Cardiac fibroblast (primary cell): Measurements from ENCODE around the gene PCSK7.

Experiments
- DNase-seq, 2 donors: peaks; one replicate each; pipeline versions ENCODE4 v3.0.0 to v3.0.0-alpha.2; 2010; ENCODE audit warnings: low read depth in 2 of 2
- H3K4me3 ChIP-seq, 2 donors: replicated peaks in 1 of 2; 1 replicate in 1 of 2; 2 replicates in 1 of 2; pipeline ENCODE4 v1.5.1; 2011; ENCODE audit warnings: low read depth in 2 of 2, low read length in 2 of 2, mild to moderate bottlenecking in 2 of 2, moderate library complexity in 1 of 2
- TF ChIP-seq, protein P1 (sequence below): IDR thresholded peaks from one replicate; pipeline ENCODE4 v1.5.1; 2011; ENCODE audit warnings: low read depth, mild to moderate bottlenecking, low read length, inconsistent platforms

The PCSK7 gene

DNA sequence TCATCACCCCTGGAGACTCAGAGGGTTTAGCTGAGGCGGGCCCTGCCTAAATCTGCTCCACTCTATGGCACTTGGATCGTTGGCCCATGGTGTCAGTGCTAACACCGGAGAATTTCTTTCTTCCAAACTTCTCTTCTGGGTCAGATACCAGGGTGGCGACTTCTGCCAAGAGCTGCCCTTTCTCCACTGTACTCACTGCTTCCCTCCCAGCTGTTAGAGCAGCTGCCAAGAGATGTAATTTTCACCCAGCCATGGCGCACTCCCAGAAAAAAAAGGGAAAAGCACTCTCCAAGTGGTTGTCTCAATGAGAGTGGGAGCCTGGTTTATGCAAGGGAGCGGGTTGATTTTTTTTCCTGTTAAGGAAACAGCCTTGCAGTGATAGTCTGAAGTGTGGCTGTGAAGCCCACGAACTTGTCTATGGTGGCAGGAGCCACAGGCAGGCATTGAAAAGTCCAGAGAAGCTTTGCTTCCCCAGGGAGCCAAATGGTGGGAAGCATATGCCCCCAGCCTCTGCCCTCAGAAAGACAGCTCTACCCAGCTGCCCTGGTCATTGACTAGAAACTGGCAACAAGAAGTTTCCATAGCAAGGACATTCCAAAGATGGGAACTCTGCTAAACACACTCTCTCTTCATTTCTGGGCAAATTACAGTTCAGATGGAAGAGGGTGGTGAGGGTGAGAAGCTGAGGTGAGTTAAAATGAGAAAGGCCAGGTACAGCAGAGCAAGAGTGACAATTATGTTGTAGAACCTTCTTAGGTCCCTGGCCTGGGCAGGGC, 10.7 kb downstream of the PCSK7 start:
- TF ChIP-seq, protein P1, sequence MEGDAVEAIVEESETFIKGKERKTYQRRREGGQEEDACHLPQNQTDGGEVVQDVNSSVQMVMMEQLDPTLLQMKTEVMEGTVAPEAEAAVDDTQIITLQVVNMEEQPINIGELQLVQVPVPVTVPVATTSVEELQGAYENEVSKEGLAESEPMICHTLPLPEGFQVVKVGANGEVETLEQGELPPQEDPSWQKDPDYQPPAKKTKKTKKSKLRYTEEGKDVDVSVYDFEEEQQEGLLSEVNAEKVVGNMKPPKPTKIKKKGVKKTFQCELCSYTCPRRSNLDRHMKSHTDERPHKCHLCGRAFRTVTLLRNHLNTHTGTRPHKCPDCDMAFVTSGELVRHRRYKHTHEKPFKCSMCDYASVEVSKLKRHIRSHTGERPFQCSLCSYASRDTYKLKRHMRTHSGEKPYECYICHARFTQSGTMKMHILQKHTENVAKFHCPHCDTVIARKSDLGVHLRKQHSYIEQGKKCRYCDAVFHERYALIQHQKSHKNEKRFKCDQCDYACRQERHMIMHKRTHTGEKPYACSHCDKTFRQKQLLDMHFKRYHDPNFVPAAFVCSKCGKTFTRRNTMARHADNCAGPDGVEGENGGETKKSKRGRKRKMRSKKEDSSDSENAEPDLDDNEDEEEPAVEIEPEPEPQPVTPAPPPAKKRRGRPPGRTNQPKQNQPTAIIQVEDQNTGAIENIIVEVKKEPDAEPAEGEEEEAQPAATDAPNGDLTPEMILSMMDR: no peak
- DNase-seq: peak in 1 of 2 donors; percentile 87
- no peak overlapping the region for H3K4me3 ChIP-seq

DNA sequence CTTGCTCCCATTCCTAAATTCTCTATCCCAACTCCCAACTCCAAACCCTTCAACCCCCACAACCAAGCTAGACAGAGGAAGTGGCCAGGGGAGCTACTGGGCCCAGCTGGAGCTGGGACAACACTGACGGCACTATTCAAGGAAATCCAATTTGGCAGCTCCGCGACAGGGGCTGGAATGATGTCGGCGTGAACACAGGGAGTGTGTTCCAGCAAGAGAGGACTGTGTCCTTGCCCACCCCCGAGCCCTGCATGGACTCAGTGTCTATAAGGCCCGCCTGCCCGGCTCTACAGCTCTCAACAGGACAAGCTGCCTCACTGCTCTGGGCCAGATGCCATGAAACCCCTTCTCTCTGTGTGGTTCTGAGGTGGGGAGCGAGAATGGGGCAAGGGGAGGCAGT, 11.3 kb downstream of the PCSK7 start:
- peak in 1 of 2 donors; percentile 79 for DNase-seq
- no peak overlapping the region for H3K4me3 ChIP-seq
- TF ChIP-seq, protein P1: no peak

DNA sequence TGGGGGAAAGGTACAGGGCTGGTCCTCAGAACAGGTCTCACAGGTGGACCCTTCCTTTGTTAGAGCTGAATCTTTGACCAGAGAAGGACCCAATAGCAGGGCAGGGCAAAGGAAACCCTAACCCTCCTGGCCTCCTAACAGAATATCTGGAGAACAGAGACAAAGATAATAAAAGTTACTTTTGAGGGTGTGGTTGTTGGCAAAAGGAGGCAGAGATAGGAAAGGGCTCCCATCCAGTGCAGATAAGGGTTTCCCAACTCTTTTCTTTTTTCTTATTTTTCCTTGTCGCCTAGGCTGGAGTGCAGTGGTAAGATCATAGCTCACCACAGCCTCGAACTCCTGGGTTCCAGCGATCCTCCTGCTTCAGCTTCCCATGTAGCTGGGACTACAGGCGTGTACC, 11.9 kb downstream of the PCSK7 start:
- DNase-seq: no peak
- TF ChIP-seq, protein P1: no peak
- no peak overlapping the region for H3K4me3 ChIP-seq

DNA sequence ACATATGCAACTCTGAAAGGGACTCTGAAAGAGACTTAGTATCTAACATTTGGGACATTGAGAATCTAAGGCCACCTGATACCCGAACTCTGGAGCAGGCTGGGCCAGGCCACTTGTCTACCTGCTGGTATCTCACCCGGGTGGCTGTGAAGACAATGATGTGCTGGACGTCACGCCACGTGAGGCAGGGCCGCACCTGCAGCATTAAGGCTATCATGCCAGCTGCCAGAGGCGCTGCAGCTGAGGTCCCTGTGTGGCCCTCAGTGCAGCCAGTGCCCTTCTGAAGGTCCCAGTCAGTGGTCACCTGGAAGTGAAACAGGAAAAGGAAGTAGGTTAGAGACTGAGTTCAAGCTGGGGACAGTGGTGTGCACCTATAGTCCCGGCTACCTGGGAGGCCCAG, 12.4 kb downstream of the PCSK7 start:
- TF ChIP-seq, protein P1: no peak
- no peak overlapping the region for H3K4me3 ChIP-seq
- no peak for DNase-seq

DNA sequence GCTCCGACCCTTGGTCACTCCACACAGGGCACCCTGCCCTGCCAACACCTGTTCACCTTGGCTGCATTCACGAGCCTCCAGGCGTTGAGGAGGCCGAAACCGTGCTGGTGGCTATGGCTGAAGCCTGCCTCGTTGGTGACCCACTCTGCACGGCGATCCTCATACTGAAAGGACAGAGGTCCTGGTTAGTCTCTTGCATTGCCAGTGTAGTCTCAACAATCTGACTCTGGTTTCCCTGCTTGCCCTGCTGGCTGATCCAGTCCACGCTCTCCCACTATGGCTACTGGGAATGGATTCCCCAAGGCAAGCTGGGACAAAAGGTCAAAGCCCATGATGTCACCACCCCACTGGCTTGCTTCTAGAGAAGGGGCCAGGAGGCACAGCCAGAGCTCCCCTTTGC, 12.9 kb downstream of the PCSK7 start:
- H3K4me3 ChIP-seq: no peak overlapping the region
- TF ChIP-seq, protein P1: no peak
- no peak for DNase-seq

DNA sequence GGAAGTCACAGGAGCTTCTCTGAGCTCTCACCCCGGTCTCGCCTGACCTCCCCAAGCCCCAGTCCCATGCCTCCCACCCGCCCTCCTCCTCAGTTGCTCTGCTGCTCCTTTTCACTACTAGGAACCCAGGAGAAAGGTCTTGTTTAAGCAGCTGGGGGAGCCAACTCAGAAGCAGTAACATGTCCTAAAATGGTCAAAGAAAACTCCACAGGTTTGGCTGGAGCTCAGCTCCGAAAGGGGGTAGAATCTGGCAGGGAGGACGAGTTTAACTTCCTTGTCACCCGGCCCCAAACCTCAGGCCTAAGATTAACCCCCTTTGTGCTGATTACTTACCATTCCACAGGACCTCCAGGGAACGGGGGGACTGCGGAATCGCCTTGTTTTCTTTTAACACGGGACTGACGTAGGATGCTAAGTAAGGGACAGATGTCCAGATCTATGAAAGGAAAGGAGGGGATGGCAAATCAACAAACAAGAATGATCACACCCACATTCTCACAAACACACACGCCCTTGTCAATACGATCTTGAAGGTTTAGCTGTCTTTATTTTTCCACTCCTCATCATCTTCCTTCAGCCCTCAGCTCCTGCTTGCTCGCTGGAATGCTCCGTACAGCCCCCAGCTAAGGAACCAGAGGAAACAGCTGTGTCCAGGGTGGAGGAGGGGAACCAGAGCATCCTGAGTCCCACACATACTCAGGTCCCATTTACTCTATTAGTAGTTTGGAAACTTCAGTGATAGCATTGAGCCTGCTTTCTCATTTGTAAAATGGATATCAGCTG, 13.5 kb downstream of the PCSK7 start:
- TF ChIP-seq, protein P1: no peak
- peak; percentile 75 to 91 for DNase-seq
- H3K4me3 ChIP-seq: no peak overlapping the region
